ENCODE results near the gene ACBD5. TPM values are rescaled to one million over a fixed set of nuclear protein-coding genes. Genes with fewer than 3 reads are reported as not detected.

ACBD5 gene
- 23.5 and 27.4 TPM in 2 replicates for total RNA-seq

GRCh38 chr10:27240212-27241009 is at the start of gene ACBD5:
Gene ACBD5 (minus strand): TSS chr10:27240797. CDS start chr10:27240688, 109 bp downstream.

GRCh38 chr10:27155066-27155754 is 85.4 kb downstream of the ACBD5 start, which contains the start of gene MASTL:
Gene MASTL (plus strand): TSS chr10:27155352. CDS start chr10:27155427, 75 bp downstream.

Small RNA genes within 50 kb of the gene (small RNA-seq; reads per million reads assigned to genes)
- gene RNU2-24P: 0.98 reads per million, percentile 18 among the genes with 10 or more reads in this experiment
- not detected for gene RNU7-12P

Other genes starting within 250 kb of the ACBD5 start
- 15.1 and 16.4 TPM in 2 replicates for gene ANKRD26, start 140.3 kb downstream of the ACBD5 start, total RNA-seq
- 153 and 160 TPM in 2 replicates for gene YME1L1, start 86.4 kb downstream of the ACBD5 start, total RNA-seq
- 23.5 and 37.9 TPM in 2 replicates for gene MASTL, start 85.4 kb downstream of the ACBD5 start, total RNA-seq